SIG-M5 treated with dmso at 0.1 percent for 504 hours (cell line): ENCODE data around the gene RFX4.

Source experiments
- DNase-seq: peaks from one replicate; lab custom pipeline; 2025; ENCODE audit not compliant: unreplicated experiment; lab: John Stamatoyannopoulos, UW

The RFX4 gene

DNA sequence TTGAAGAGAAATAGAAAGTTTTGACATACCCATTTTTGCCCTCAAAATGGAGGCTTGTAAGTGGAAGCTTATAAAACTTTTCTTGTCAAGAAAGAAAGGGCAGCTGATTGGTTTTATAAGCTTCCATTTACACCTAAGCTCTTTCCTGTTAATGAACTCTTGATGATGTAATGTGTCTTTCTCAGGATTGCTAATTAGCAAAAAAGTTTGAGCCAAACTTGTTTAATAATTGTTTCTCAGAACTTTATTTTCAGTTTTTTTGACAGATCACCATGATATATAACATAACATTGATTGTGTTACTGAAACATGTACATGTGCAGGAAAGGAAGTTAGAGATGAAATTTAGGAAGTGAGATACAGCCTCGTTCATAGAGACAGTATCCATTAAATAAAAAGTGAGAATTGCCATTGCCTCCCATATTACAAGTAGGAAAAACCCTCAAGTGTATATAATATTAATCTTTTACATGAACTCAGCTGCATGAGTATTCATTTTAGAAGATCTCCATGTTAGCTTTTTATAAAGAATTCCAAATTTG is 218.4 kb downstream of the RFX4 start:
- DNase-seq = no peak

DNA sequence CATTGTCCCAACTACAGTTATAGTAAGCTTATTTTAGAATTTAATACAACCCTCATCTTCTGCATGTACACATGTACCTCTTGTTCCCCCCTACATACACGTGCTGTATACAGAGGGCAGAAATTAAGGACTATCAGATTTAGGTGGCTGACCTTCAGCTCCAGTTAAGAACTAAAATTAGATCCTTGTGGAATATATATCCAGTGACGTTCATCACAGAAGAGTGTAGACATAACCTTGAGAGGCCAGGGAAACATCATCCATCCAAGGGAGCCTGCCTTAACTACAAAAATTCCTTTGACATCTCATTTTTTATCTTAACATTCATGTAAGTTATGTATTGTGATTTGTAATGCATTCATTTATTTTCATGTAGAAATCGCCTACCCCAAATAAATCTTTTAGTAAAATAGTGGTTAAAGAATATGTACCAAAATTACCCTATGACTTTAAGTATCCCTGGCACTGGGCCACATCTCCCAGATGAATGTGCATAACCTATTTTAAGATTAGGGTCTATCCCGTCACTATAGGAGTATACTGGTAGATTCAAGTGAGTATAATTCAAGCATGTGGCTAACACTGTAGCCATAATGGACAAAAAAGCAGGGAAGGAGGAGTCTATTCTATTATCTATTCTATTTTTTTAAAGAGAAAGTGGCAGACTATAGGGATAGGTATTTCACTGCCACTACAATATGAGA is 219.2 kb downstream of the RFX4 start:
- no peak for DNase-seq

DNA sequence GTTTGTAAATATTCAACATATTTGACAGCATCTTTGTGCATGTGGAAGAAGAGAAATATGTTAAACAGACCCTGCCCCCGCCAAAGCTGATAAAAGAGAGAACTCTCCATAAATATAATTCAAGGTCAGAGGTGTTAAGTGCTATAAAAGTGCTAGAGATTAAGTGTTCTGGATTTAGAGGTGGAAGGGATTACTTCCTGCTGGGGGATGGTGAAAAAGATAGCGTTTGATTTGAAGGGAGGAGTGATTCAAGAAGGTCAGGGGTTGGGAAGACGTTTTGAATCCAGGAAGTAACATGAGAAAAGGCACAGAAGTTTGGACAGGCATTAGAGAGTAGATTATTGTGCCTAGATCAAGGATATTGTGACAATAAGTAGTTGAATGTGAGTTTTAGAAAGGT is 221.9 kb downstream of the RFX4 start:
- no peak for DNase-seq
